GM21576 (cell line): ENCODE data around the gene HLA-DOB.
"Not testable (repeated sequence)": the region's sequence is repeated elsewhere in the genome, so short reads cannot be mapped to it uniquely, and the experiment has no call there.

Source experiments
- ATAC-seq: cut with Tn5 transposase; IDR thresholded peaks from one replicate; pipeline ENCODE4 v1.9.1; 2021; ENCODE audit warnings: mild to moderate bottlenecking, moderate library complexity; ENCODE audit not compliant: unreplicated experiment

The HLA-DOB gene

DNA sequence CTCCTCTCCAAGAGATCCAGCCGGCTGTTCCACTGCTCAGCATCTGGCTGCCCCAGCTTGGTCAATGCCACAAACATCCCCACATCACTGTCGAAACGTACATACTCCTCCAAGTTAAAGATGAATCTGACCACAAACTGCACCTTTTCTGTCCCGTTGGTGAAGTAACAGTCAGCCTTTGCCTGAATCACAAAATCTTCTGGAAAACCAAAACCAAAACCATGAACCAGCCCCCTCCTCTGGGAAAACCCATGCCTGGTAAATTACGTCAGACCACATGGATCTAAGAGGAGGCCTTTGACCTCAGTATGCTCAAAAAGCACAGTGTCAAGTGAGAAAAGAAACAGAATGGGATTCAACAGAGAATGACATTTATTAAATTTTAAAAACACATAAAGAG, 1.7 kb downstream of the HLA-DOB start:
- no peak for ATAC-seq

DNA sequence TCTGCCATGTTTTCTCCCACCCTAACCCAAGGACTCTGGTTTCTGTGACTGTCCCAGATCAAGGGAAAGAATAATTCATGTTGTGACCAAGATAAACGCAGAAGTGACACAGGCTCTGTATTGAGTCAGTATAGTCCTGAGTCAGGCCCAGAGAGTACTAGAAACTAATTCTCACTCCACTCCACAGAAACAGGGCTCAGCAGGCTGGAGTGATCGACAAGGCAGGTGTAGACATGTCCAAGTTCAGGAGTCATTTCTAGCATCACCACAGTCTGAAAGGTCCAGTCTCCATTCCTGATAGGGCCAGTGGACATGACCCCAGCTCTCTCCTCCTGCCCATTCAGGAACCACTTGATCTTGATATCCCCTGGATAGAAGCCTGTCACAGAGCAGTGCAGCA, 2.7 kb downstream of the HLA-DOB start:
- no peak for ATAC-seq

DNA sequence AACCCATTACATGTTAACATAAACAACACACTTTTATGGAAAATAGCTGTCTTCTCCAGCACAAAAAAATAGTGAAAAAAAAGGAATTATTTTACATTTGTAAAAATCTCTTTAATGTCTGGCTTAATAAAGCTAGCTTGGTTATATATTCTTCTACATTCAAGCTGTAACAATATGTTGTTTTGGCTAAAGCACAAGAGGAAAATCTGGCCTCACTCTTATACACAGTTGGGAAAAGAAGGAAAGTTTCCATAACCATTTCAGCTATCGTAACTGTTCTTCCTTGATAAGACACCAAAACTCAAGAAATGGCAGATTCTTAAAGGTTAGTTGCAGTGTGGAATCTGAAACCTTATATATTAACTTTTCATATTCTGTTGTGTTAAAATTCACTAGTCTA, 7.6 kb downstream of the HLA-DOB start:
- no peak for ATAC-seq

DNA sequence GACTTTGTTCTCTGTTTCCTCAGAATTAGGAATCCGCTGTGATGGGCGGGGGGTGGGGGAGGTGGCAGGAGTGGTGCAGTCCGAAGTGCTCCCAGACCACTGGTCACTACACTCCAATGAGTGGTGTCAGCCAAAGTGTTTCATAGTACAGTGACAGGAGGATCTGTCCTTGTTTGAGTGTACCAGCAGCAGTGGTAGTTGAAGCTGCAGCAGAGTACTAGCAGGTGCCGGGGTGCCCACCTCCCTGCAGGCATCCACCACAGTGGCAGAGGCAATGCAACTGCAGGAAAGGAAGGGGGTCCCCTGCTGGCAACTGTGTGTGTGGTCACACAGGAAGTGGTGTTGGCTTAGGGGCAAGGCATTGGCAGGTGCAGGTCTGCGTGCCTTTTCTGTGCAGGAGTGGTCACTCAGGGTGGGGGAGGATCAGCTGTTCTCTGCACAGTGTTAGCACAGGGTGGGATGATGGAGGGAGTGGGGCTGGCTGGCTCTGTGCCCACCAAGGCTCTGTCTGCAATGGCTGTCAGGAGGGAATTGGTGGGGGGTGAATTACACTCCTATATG, 9.7 kb downstream of the HLA-DOB start:
- ATAC-seq, result no peak

DNA sequence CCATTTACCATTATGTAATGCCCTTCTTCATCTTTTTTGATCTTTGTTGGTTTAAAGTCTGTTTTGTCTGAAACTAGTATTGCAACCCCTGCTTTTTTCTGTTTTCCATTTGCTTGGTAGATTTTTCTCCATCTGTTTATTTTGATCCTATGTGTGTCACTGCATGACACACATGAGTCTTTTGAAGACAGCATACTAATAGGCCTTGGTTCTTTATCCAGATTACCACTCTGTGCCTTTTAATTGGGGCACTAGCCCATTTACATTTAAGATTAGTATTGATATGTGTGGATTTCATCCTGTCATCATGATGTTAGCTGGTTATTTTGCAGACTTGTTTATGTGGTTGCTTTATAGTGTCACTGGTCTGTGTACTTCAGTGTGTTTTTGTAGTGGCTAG, 11.4 kb downstream of the HLA-DOB start:
- ATAC-seq, result not testable (repeated sequence)

DNA sequence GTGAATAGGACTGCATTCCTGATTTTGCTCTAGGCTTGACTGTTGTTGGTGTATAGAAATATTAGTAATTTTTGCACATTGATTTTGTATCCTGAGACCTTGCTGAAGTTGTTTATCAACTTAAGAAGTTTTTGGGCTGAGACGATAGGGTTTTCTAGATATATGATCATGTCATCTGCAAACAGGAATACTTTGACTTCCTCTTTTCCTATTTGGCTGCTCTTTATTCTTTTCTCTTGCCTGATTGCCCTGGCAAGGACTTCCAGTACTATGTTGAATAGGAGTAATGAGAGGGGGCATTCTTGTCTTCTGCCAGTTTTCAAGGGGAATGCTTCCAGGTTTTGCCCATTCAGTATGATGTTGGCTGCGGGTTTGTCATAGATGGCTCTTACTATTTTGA, 13.4 kb downstream of the HLA-DOB start:
- ATAC-seq, result no peak

DNA sequence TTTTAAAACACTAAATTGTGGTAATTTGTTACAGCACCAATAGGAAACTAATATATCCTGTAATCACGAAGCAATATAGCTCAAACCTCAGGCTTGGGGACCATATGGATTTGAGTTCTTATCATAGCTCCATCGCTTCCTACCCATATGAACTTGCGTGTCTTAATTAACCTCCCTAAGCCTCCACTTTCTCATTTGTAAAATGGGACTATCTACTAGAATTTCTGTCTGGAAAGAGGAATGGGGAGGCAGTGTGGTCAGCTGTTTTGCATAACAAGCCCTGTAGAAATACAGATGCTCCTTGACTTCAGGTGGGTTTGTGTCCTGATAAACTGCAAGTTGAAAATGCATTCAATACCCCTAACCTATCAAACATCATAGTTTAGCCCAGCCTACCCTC, 17.1 kb downstream of the HLA-DOB start:
- no peak for ATAC-seq

DNA sequence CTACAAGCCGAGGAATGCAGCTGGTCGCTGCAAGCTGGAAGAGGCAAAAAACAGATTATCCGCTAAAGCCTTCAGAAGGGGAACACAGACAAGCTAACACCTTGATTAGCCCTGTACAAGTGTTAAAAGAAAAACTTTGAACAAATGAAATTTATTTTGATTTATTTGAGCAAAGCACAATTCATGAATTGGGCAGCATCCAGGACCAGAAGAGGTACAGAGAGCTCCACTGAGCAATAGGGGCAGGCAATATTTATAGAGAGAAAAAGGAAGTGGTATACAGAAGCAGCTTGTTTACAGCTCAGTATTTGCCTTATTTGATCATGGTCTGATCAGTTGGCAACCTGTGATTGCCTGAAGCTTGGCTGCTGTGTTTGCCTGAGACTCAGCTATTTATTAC, 17.6 kb downstream of the HLA-DOB start:
- ATAC-seq, result no peak

DNA sequence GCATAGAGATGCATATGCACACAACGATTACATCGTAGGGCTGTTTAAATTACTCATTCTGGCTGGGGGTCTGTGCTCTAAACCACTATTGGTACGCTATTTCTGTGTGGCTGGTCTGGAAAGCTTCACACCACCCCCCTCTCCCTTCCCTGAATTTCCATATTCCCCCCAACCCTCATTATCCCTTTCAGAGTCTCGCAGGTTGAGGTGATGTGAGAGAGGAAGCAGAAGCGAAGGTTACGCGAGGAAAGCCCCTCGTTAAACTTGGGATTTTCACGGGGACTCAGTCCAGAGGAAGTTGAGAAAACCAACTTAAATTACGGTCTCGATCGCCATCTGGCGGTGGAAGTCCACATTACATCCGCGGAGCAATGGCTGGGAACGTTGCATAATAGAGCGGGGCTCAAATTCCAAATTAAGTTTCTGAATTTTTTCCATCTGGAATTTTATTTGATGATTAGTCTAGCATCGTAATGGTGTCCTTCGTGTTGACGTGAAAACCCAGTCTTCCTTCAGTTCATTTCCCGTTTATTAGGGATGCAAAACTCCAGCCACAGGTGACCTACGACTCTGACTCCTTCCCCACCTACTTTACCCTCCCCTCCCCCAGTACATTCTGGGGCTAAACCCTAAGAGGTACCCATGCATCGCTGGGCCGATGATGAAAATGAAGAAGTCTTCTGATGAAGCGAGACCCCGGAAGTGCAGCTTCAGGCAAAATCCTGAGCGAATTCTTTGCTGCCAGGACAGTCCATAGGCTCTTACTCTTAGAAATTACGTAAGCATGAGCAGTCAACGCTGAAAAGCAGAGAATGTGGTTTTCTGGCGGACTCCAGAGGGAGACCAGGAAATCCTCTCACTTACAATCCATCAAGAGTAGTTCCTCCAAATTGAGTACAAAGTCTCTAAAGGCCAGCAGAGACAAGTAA, 19.7 kb downstream of the HLA-DOB start:
- no peak for ATAC-seq

DNA sequence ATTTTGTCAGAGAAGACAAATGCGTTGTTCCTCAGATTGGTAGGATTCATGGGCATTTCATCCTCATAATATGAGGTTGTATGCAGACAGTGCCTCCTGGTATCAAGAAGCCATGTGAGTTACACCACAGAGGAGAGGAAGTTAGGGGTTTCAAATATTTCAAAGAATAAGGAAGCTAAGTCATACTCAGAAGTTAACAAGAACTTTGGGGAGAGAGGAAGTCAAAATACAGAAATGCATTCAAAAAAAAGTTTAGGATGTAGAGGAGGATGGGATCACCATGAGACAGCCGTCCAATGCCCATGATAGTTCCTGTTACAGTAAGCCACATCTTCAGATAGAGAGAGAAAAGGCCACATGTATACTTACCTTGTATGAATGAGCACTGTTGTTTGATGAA, 22.3 kb downstream of the HLA-DOB start:
- no peak for ATAC-seq

DNA sequence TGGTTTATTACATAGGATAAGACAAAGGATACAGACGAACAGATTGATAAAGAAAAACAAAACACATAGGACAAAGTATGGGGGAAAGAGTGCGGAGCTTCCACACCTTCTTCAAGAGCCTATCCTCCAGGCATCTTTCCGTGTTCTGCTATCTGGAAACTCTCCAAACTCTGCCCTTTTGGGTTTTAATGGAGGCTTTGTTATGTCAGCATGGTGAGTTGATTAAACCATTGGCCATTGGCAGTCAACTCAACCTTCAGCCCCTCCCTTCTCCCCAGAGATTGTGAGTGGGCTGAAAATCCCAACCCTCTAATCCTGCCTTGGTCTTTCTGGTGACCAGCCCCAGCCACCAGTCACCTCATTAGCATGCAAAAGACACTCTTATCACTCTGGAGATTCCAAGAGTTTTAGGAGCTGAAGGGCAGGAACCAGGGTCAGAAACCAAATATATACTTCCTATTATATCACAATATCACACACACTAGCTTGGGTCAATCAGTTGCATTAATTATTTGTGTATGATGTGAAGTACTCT, 23.8 kb downstream of the HLA-DOB start:
- ATAC-seq, result no peak

DNA sequence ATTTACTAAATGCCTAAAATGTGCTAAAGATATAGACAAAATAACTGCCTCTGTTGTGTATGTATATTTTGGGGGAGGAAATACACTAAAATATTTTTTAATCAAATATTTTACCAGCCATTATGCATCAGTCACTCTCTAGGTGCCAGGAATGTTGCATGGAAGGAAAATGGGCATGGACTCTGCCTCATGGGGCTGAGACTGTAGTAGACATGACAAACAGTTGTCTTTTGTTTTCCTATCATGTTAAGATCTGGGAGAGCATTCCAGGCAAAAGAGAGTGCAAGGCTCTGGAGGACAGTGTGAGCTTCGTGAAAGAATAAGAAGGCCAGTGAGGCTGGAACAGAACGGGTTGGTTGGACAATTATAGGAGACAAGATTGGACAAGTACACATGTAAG, 26.5 kb downstream of the HLA-DOB start:
- no peak for ATAC-seq

DNA sequence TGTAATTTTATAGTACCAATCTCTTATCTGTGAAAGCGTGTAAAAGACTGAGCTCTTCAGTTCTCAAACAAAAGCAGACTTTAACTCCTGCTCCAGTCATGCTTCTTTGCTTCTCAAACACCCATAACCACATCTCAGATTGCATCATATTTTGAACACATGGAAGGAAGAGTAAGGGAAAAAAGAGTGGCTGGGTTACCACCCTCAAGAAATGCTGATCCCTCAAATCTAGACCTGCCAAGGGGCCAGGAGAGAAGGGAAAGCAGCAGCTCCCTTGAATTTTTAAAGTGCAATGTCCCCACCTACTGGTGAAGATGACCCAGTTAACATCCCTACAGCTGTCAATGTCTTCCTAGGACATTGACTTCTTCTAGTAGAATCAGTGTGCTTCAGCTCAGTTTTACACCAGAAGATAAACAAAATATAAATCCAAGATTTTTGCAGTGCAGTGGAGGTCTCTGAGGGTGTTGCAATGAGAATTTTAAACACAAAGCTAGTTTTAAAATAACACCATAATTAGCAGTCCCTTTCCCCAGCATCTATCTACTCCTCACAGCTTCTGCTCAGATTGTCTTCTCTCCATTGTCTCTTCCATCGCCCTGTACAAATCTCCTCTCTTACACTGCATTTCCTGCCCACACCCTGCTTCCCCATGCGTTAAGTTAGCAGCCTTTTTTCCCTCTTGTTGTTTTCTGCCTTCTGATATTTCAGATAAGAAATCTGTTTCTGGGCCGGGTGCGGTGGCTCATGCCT, 30.8 kb downstream of the HLA-DOB start:
- no peak for ATAC-seq

DNA sequence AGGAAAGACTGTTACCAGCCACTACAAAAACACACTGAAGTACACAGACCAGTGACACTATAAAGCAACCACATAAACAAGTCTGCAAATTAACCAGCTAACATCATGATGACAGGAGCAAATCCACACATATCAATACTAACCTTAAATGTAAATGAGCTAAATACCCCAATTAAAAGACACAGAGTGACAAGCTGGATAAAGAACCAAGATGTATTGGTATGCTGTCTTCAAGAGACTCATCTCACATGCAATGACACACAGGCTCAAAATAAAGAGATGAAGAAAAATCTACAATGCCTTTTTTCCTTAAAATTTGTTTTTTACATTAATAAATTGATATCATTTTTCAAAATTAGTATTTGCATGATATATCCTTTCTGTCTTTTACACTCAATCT, 33.9 kb downstream of the HLA-DOB start:
- ATAC-seq, result not testable (repeated sequence)

DNA sequence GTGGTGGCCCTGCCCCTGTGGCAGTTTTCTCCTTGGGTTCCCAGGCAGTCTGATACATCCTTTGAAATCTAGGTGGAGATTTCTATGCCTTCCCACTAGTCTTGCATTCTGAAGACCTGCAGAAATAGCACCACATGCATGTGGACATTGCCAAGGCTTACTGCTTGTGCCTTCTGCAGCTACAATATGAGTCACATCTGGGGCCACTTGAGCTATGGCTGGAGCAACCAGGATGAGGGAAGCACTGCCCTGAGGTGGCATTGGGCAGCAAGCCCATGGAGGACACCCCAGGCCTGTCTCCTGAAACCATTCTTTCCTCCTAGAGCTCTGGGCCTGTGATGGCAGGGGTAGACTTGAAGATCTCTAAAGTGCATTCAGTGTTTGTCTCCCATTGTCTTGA, 37.8 kb downstream of the HLA-DOB start:
- no peak for ATAC-seq

DNA sequence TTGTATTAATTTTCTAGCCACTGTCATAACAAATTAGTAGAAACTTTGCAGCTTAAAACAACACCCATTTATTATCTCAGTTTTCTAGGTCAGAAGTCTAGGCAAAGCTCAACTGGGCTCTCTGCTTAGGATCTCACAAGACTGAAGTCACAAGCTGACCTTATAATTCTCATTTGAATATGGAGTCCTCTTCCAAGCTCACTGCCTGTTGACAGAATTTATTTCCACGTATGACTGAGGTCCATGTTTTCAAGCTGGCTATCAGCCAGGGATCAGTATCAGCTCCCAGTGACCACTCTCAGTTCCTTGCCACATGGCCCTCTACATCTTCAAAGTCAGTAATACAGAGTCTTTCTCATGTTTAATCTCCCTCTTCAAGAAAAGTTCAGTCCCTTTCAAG, 41.7 kb downstream of the HLA-DOB start:
- no peak for ATAC-seq

DNA sequence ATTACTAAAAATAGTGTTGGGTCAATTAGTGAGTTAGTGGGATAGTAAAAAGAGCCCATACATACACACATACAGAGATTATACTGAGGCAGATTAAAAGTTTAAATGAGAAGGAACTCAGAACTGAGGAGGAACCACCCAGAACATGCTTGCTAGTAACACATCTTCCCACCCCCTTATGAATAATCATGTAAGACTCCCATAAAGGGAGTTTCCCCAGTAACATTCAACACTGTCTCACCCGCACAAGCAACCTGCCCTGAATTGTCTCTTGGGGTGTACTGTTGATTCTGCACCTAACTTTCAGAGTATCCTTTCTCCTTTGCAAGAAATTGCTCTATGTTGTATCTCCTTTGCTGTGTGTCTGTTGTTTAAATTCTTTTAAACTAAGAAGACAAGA, 42.4 kb downstream of the HLA-DOB start:
- no peak for ATAC-seq

DNA sequence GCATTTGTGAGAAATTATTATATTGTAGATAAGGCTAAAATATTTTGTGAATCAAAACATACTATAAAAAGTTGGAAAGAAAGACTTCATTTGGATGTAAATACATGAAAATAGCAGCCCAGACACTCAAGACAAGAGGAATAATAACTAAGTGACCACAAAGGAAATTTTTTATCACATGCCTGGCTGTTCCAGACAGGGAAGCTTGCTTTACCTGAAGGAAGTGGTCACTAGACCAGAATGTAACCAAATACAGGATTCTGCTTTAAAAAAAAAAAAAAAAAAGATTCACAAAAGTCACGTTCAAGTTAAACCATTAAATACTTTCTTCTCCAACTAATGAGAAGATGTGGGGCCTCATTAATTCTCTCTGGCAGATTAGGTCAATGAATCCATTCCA, 44.1 kb downstream of the HLA-DOB start:
- ATAC-seq, result no peak

DNA sequence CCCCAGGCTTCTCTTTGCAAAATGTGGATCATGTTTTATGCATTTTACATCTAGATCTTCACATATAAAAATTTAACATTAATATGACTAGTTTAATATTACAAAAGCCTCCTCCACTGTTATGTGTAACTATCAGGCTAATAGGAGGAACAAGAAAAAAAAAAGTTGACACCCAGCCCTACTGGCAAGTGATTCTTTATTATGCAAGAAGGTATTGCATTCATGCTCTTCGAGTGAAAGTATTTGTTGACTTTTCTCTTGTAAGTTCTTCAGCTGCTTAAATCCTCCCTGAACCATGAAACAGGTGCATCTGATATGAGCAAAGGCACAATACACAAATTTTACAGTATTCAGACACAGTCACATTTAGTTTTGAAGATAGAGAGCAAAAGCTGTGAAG, 52.8 kb downstream of the HLA-DOB start:
- ATAC-seq, result no peak

DNA sequence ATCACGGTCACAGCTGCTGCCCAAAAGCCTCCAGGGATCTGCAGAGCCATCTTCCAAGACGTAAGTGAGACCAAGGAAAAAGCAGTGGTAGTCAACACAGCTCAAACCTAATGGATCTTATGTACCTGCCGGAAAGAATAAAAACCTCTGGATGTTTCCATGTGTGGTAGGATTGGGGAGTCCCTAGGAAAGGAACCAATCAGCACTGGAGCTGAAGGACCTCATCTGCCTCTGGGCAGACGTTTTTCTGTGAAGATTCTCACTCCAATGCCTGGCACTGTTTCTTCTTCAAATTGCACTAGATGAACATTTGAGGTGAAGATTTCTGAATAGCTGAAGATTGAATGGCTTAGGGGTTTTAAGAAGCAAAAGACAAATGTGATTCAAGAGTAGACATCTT, 53.4 kb downstream of the HLA-DOB start, which contains the start of gene HLA-DQB2:
HLA-DQB2 (minus strand) TSS at position 112 of the 400 bp plus-strand sequence; CDS start at position 50, 62 bp downstream.
- no peak for ATAC-seq
